Liver (tissue), 9 donors: ENCODE results near the gene RBBP5. TPM values are rescaled to one million over a fixed set of nuclear protein-coding genes. Genes with fewer than 3 reads are reported as not detected.

ENCODE experiments used
- DNase-seq: peaks from one replicate; pipeline ENCODE4 v3.0.0-alpha.2; 2017; ENCODE audit warnings: low spot score
- H3K27ac ChIP-seq, 2 donors: one replicate each; pipeline ENCODE4 v1.7.0; 2013; ENCODE audit warnings: inconsistent platforms in 2 of 2, low read length in 2 of 2, control low read depth in 1 of 2, low read depth in 1 of 2, mild to moderate bottlenecking in 1 of 2
- H3K27me3 ChIP-seq, 4 donors: one replicate each; pipeline versions ENCODE4 v1.6.1 to v1.7.0; 2013; ENCODE audit warnings: low read length in 3 of 4, inconsistent platforms in 1 of 4, mild to moderate bottlenecking in 1 of 4, moderate library complexity in 1 of 4; ENCODE audit not compliant: control insufficient read depth in 4 of 4, insufficient read depth in 4 of 4
- H3K36me3 ChIP-seq, 4 donors: one replicate each; pipeline versions ENCODE4 v1.6.1 to v1.7.0; 2013; ENCODE audit warnings: low read length in 3 of 4, mild to moderate bottlenecking in 3 of 4, low read depth in 1 of 4, moderate library complexity in 1 of 4; ENCODE audit not compliant: control insufficient read depth in 4 of 4, insufficient read depth in 3 of 4
- H3K4me1 ChIP-seq, 4 donors: one replicate each; pipeline versions ENCODE4 v1.6.1 to v1.7.0; 2013; ENCODE audit warnings: low read length in 3 of 4, mild to moderate bottlenecking in 3 of 4, moderate library complexity in 1 of 4; ENCODE audit not compliant: control insufficient read depth in 4 of 4, insufficient read depth in 4 of 4
- H3K4me3 ChIP-seq, 3 donors: one replicate each; pipeline versions ENCODE4 v1.6.1 to v1.7.0; 2013; ENCODE audit warnings: low read length in 3 of 3, control low read depth in 1 of 3, low read depth in 1 of 3, mild to moderate bottlenecking in 1 of 3
- H3K9ac ChIP-seq, 2 donors: one replicate each; pipeline ENCODE4 v1.7.0; 2013; ENCODE audit warnings: low read length in 2 of 2, mild to moderate bottlenecking in 2 of 2, moderate library complexity in 2 of 2, control low read depth in 1 of 2, low read depth in 1 of 2
- H3K9me3 ChIP-seq, 4 donors: one replicate each; pipeline versions ENCODE4 v1.6.1 to v1.7.0; 2013; ENCODE audit warnings: low read length in 3 of 4; ENCODE audit not compliant: control insufficient read depth in 4 of 4
- CTCF ChIP-seq: fragments of 150-350 bp; IDR thresholded peaks from 2 replicates; pipeline ENCODE4 v1.5.1; 2017; ENCODE audit warnings: improper control_type of control experiment, low read depth, low read length; ENCODE audit not compliant: missing input control
- EGR1 ChIP-seq, 2 donors: IDR thresholded peaks; 2 replicates each; pipeline ENCODE4 v1.6.1; 2016 to 2018; ENCODE audit warnings: antibody characterized with exemption in 2 of 2, low read depth in 2 of 2
- FOXA1 ChIP-seq: IDR thresholded peaks from 2 replicates; pipeline ENCODE4 v1.6.1; 2016; ENCODE audit warnings: antibody characterized with exemption
- FOXA2 ChIP-seq: IDR thresholded peaks from 2 replicates; pipeline ENCODE4 v1.6.1; 2016; ENCODE audit warnings: antibody characterized with exemption
- GABPA ChIP-seq, 2 donors: IDR thresholded peaks in 1 of 2; conservative IDR thresholded peaks in 1 of 2; 2 replicates each; pipeline ENCODE4 v1.6.1; 2016; ENCODE audit warnings: antibody characterized with exemption in 2 of 2, mild to moderate bottlenecking in 1 of 2, moderate library complexity in 1 of 2
- HNF4A ChIP-seq, 2 donors: conservative IDR thresholded peaks; 2 replicates each; pipeline ENCODE4 v1.6.1; 2016; ENCODE audit warnings: antibody characterized with exemption in 2 of 2, mild to moderate bottlenecking in 2 of 2
- HNF4G ChIP-seq: IDR thresholded peaks from 2 replicates; pipeline ENCODE4 v1.6.1; 2016; ENCODE audit warnings: antibody characterized with exemption
- JUND ChIP-seq, 2 donors: IDR thresholded peaks; 2 replicates each; pipeline ENCODE4 v1.6.1; 2016; ENCODE audit warnings: antibody characterized with exemption in 2 of 2
- NR2F2 ChIP-seq: IDR thresholded peaks from 2 replicates; pipeline ENCODE4 v1.6.1; 2016; ENCODE audit warnings: antibody characterized with exemption
- RAD21 ChIP-seq, 2 donors: IDR thresholded peaks; 2 replicates each; pipeline ENCODE4 v1.6.1; 2016; ENCODE audit warnings: antibody characterized with exemption in 2 of 2, mild to moderate bottlenecking in 2 of 2
- REST ChIP-seq: IDR thresholded peaks from 2 replicates; pipeline ENCODE4 v1.6.1; 2016; ENCODE audit warnings: antibody characterized with exemption, mild to moderate bottlenecking
- RXRA ChIP-seq, 2 donors: IDR thresholded peaks; 2 replicates each; pipeline ENCODE4 v1.6.1; 2017 to 2018; ENCODE audit warnings: antibody characterized with exemption in 2 of 2, mild to moderate bottlenecking in 1 of 2
- SP1 ChIP-seq: IDR thresholded peaks from 2 replicates; pipeline ENCODE4 v1.6.1; 2018; ENCODE audit warnings: antibody characterized with exemption, mild to moderate bottlenecking
- TAF1 ChIP-seq: conservative IDR thresholded peaks from 2 replicates; pipeline ENCODE4 v1.6.1; 2016; ENCODE audit warnings: antibody characterized with exemption, mild to moderate bottlenecking
- YY1 ChIP-seq: IDR thresholded peaks from 2 replicates; pipeline ENCODE4 v1.6.1; 2016; ENCODE audit warnings: antibody characterized with exemption, mild to moderate bottlenecking
- ZBTB33 ChIP-seq: IDR thresholded peaks from 2 replicates; pipeline ENCODE4 v1.6.1; 2016; ENCODE audit warnings: antibody characterized with exemption
- WGBS: extraction: QIAGEN DNeasy Blood & Tissue Kit; methylation state at CpG from one replicate; pipeline ENCODE4 v1.1.7; 2013; 5-methylcytosine and 5-hydroxymethylcytosine counted together
- polyA plus RNA-seq, 2 donors: library from polyadenylated mRNA; stranded (reverse) in 1 of 2; unstranded in 1 of 2; fragments of 200-250 nt in 1 of 2; fragments of >200 nt in 1 of 2; fragmentation: Nextera tagmentation in 1 of 2; extraction: Ambion mirVana in 1 of 2; gene quantifications; one replicate each; pipeline versions ENCODE4 v1.2.1 to v1.2.3, GENCODE V29; 2013 to 2015
- total RNA-seq, 2 donors: library from RNA; depleted of rRNA; stranded (reverse); fragments of >200 nt; gene quantifications; one replicate each; pipeline ENCODE4 v1.2.3, GENCODE V29; 2014
- TF ChIP-seq, protein P1 (sequence below): IDR thresholded peaks from 2 replicates; pipeline ENCODE4 v1.6.1; 2016; ENCODE audit warnings: antibody characterized with exemption
- TF ChIP-seq, protein P2 (sequence below): IDR thresholded peaks from 2 replicates; pipeline ENCODE4 v1.6.1; 2016; ENCODE audit warnings: antibody characterized with exemption
- donor health status: healthy.
- donor health status: healthy.
- donor health status: healthy.
- donor health status: healthy.
- donor health status: healthy.

Gene RBBP5
- total and polyA plus RNA-seq, 4 donors, result 4.6 to 12.0 (median 8.5) TPM

DNA sequence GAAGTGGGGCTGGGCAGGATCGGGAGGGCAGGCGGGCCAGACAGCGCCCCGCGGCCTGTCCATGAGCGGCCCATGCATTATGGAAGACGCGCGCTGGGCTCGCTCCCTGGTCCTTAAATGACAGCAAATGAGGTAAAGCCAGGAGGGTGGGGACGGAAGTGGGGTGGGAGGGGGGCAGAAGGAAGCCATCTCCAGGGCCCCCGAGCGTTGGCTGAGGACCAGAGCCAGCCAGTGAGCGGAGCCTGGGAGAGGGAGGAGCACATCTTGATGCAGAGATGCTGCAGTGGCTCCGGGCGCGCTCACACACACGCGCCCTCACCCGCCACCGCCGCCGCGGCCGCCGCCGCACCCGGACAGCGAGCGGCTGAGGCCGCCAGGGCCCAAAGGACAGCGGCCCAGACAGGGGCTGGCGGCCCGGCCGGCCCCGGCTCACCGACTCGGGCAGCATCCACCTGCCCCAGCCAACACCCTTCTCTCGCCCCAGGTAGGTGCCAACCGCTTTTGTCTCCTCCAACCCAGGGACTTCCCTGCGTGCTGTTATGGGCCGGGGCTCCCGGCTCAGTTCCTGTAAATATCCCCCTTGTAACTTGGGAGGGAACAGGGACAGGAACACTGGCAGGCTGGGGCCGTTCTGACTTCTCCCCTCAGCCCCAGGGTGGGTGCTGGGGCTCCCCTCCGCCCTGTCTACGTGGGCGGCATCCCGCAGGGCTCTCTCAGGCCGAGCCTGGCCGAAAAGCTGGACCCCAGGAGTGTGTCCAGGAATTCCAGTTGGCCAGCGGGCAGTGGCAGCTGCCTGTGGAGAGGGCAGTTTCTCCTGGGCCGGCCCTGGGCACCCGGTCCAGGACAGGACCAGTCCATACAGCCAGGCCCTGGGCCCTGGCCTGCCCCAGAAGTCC lies 78.6 kb downstream of the RBBP5 start, which contains the start of gene CNTN2 (continued):
- no peak for TF ChIP-seq GABPA (IDR thresholded peaks at IDR 0.05 in 1 of 2, conservative IDR thresholded peaks at IDR 0.05 in 1 of 2)
- TF ChIP-seq, protein P1, sequence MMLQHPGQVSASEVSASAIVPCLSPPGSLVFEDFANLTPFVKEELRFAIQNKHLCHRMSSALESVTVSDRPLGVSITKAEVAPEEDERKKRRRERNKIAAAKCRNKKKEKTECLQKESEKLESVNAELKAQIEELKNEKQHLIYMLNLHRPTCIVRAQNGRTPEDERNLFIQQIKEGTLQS, result no peak
- TF ChIP-seq RAD21 (IDR thresholded peaks at IDR 0.05), result no peak
- no peak for TF ChIP-seq HNF4A (conservative IDR thresholded peaks at IDR 0.05)

- no peak for DNase-seq
- H3K27ac ChIP-seq, result no peak overlapping the region
- H3K4me3 ChIP-seq, result no peak overlapping the region
- H3K4me1 ChIP-seq, result peaks cover 12 to 41% (median 32%) of the 10 kb centered on the region in 4 donors
- H3K9ac ChIP-seq, result no peak overlapping the region
- WGBS, result 77% methylated on average over 16 of the region's 16 CpGs
- H3K36me3 ChIP-seq, result no peaks in the 10 kb centered on the region
- TF ChIP-seq FOXA2 (no peak), TAF1 (no peak), HNF4G (no peak), EGR1 (IDR thresholded peaks at IDR 0.05; ENCODE audit: low read depth in 2 of 2) (no peak), GABPA (IDR thresholded peaks at IDR 0.05 in 1 of 2, conservative IDR thresholded peaks at IDR 0.05 in 1 of 2) (no peak), RAD21 (IDR thresholded peaks at IDR 0.05) (no peak), ZBTB33 (no peak), CTCF (no peak), RXRA (IDR thresholded peaks at IDR 0.05) (no peak), HNF4A (conservative IDR thresholded peaks at IDR 0.05) (no peak), SP1 (no peak), NR2F2 (no peak), REST (no peak), YY1 (no peak), FOXA1 (no peak), JUND (IDR thresholded peaks at IDR 0.05) (no peak)
- TF ChIP-seq, protein P2, sequence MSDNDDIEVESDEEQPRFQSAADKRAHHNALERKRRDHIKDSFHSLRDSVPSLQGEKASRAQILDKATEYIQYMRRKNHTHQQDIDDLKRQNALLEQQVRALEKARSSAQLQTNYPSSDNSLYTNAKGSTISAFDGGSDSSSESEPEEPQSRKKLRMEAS, result no peak
- TF ChIP-seq, protein P1, result no peak
- no peaks in the 10 kb centered on the region for H3K9me3 ChIP-seq
- no peaks in the 10 kb centered on the region for H3K27me3 ChIP-seq
Observed at GRCh38 chr1:205041998-205042910, 79.5 kb downstream of the RBBP5 start.
